Neutrophil (primary cell): ENCODE results near the gene CBLIF.

Experiments
- H3K27ac ChIP-seq: fragments of 200-600 bp; sonication (generic); 2 replicates; pipeline ENCODE4 v1.5.1; 2016; ENCODE audit warnings: mild to moderate bottlenecking, moderate library complexity
- H3K27me3 ChIP-seq: fragments of 200-600 bp; sonication (generic); 2 replicates; pipeline ENCODE4 v1.6.0; 2016; ENCODE audit warnings: mild to moderate bottlenecking
- H3K36me3 ChIP-seq: fragments of 200-600 bp; sonication (generic); 2 replicates; pipeline ENCODE4 v1.5.1; 2017
- H3K4me1 ChIP-seq, 2 experiments: fragments of 200-600 bp in 1 of 2; sonication (generic) in 1 of 2; 1 replicate in 1 of 2; 2 replicates in 1 of 2; pipeline versions ENCODE4 v1.5.1 to v1.6.1; 2013 to 2016; ENCODE audit warnings: low read depth in 1 of 2, low read length in 1 of 2, mild to moderate bottlenecking in 1 of 2, moderate library complexity in 1 of 2; ENCODE audit not compliant: control insufficient read depth in 1 of 2, insufficient read depth in 1 of 2
- H3K4me3 ChIP-seq, 2 experiments: fragments of 200-600 bp in 1 of 2; sonication (generic) in 1 of 2; 1 replicate in 1 of 2; 2 replicates in 1 of 2; pipeline ENCODE4 v1.5.1; 2013 to 2016; ENCODE audit warnings: low read depth in 1 of 2, low read length in 1 of 2, mild to moderate bottlenecking in 1 of 2, moderate library complexity in 1 of 2
- H3K9me3 ChIP-seq: fragments of 200-600 bp; sonication (generic); 2 replicates; pipeline ENCODE4 v1.5.1; 2016
- TF ChIP-seq, protein P1 (sequence below): fragments of 200-600 bp; sonication (generic); IDR thresholded peaks from 2 replicates; pipeline ENCODE4 v1.5.1; 2016; ENCODE audit warnings: antibody characterized with exemption

CBLIF gene

DNA sequence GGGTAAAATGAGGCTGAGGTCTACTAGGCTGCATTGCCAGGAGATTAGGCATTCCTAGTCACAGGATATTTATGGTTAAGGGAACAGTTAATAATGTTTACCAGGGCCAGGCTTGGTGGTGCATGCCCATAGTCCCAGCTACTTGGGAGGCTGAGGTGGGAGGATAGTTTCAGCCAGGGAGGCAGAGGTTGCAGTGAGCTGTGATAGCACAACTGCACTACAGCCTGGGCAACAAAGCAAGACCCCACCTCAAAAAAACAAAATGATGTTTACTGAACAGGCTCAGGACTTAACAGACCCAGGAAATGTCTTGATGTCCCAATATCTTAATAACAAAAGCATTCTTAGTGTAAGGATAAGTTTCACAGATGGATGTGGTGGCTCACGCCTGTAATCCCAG is 31.9 kb downstream of the CBLIF start:
- Histone ChIP-seq H3K27me3 (no peaks in the 10 kb centered on the region), H3K36me3 (peaks cover 4% of the 10 kb centered on the region), H3K9me3 (no peaks in the 10 kb centered on the region)

DNA sequence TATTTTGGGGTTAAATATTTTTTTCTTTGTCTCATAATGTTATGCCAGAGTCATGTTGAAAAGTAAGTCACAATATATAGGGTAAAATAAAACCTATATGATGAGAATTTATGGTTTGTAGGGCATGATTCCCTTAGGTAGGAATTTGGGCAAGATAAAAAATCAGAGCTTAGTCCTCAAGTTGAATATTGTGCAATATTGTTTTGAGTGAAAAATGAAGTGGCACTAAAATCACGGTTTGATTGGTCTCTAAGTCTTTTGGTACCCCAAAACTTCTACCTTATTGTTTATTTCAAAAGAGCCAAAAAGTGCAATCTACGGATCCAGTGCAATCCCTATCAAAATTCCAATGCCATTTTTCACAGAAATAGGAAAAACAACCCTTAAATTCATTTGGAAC is 33.1 kb downstream of the CBLIF start:
- H3K9me3 ChIP-seq = no peaks in the 10 kb centered on the region
- peaks cover 15% of the 10 kb centered on the region for H3K36me3 ChIP-seq
- H3K27me3 ChIP-seq = no peaks in the 10 kb centered on the region
- peaks cover 34 to 35% of the 10 kb centered on the region in 2 experiments for H3K4me1 ChIP-seq
- no peak overlapping the region for H3K27ac ChIP-seq
- TF ChIP-seq, protein P1, sequence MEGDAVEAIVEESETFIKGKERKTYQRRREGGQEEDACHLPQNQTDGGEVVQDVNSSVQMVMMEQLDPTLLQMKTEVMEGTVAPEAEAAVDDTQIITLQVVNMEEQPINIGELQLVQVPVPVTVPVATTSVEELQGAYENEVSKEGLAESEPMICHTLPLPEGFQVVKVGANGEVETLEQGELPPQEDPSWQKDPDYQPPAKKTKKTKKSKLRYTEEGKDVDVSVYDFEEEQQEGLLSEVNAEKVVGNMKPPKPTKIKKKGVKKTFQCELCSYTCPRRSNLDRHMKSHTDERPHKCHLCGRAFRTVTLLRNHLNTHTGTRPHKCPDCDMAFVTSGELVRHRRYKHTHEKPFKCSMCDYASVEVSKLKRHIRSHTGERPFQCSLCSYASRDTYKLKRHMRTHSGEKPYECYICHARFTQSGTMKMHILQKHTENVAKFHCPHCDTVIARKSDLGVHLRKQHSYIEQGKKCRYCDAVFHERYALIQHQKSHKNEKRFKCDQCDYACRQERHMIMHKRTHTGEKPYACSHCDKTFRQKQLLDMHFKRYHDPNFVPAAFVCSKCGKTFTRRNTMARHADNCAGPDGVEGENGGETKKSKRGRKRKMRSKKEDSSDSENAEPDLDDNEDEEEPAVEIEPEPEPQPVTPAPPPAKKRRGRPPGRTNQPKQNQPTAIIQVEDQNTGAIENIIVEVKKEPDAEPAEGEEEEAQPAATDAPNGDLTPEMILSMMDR = no peak
- H3K4me3 ChIP-seq = no peak overlapping the region

More for the DNA sequence above, 31.9 kb downstream of the CBLIF start:
- Histone ChIP-seq H3K4me1 (peaks cover 34 to 35% of the 10 kb centered on the region in 2 experiments), H3K27ac (peak overlapping the region; percentile 66), H3K4me3 (peak overlapping the region in 1 of 2 experiments; percentile 30)
- TF ChIP-seq, protein P1 = no peak

DNA sequence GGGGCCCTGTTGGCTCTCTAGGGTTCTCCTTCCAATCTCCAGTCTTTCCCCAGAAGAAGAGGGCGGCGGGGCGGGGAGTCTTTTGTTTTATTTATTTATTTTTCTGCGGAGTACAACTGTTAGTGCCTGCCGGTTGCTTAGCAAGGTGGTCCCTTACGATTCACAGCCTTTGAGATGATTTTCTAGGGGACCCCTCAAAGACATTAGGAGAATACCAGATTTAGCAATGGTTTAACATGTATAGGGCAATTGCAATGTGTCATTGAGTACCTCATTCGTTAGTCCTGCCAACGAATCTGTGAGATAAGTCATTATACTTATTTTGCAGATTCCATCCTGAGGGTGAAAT is 34.4 kb downstream of the CBLIF start:
- Histone ChIP-seq H3K9me3 (no peaks in the 10 kb centered on the region), H3K4me1 (peaks cover 34 to 35% of the 10 kb centered on the region in 2 experiments), H3K4me3 (peak overlapping the region; percentile 78 to 79), H3K27me3 (no peaks in the 10 kb centered on the region), H3K27ac (peak overlapping the region; percentile 87), H3K36me3 (peaks cover 28% of the 10 kb centered on the region)
- TF ChIP-seq, protein P1 = no peak

DNA sequence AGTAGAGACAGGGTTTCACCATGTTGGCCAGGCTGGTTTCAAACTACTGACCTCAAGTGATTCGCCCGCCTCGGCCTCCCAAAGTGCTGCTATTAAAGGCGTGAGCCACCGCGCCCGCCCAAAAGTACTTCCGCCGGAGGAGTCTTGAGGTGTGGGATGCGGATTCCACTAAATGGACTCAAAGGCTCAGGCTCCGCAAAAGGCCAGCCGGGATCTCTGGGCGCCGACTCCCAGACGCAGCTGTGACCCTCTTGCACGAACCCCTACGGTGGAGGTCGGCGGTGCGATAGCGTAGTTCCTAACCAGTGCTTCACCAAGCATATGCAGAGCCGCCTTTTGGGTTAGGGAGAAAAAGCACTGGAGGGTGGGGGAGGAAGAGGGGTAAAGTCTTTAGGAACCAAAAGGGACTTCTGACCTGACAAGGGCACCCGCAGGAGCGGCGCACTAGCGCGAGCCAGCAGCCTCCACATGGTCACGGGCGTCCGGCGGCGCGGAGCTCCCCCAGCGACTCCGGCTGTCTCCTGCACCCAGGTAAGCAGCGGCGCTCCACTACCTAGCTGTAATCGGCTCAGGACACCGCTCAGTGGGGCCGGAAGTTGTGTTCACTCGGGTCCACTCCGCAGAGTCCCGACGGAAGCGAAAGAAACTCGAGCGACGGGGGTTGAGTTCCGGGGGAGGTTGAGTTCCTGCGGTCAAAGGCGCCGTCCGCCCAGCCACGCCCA is 34.9 kb downstream of the CBLIF start, which contains the start of gene MRPL16:
MRPL16 (minus strand) TSS at position 590 of the 722 bp plus-strand sequence; CDS start at position 470, 120 bp downstream.
- Histone ChIP-seq H3K27me3 (no peaks in the 10 kb centered on the region), H3K4me3 (peak within 1 kb of the TSS; percentile 78 to 79), H3K9me3 (no peaks in the 10 kb centered on the region), H3K36me3 (peaks cover 34% of the 10 kb centered on the region), H3K4me1 (peaks cover 34 to 35% of the 10 kb centered on the region in 2 experiments), H3K27ac (peak within 1 kb of the TSS; percentile 87)
- TF ChIP-seq, protein P1 = peak; percentile 63

DNA sequence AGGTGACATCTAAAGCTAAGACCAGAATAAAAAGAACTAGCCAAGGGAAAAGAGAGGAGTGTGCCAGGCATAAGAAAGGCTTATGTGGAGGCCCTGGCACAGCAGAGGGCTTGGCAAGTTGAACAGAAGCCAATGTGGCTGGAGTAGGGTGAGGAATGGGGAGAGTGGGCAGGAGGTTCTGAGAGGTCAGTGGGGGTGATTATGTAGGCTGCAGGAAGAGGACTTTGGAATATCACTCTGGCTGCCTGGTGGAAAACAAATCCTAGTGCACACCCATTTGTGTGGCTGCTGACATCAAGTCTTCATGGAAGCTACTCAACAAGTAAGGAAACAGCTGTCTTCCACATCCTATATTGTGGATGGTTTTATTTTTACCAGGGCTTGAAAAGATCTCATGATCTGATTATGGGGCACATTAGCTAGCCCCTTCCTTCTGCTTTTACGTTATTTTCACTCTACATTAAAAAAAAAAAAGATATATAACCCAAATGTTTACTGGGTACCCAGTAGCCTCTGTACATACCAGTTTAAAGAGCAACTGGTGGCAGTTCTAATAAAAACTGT is 38.2 kb downstream of the CBLIF start:
- no peaks in the 10 kb centered on the region for H3K27me3 ChIP-seq
- H3K9me3 ChIP-seq = no peaks in the 10 kb centered on the region
- H3K4me3 ChIP-seq = no peak overlapping the region
- peaks cover 18 to 24% of the 10 kb centered on the region in 2 experiments for H3K4me1 ChIP-seq
- H3K36me3 ChIP-seq = peaks cover 66% of the 10 kb centered on the region
- H3K27ac ChIP-seq = peak overlapping the region; percentile 46
- TF ChIP-seq, protein P1 = no peak
